ENCODE results near the gene EEF2.
"Not testable (repeated sequence)": the region's sequence is repeated elsewhere in the genome, so short reads cannot be mapped to it uniquely, and the experiment has no call there.

EEF2 gene

DNA sequence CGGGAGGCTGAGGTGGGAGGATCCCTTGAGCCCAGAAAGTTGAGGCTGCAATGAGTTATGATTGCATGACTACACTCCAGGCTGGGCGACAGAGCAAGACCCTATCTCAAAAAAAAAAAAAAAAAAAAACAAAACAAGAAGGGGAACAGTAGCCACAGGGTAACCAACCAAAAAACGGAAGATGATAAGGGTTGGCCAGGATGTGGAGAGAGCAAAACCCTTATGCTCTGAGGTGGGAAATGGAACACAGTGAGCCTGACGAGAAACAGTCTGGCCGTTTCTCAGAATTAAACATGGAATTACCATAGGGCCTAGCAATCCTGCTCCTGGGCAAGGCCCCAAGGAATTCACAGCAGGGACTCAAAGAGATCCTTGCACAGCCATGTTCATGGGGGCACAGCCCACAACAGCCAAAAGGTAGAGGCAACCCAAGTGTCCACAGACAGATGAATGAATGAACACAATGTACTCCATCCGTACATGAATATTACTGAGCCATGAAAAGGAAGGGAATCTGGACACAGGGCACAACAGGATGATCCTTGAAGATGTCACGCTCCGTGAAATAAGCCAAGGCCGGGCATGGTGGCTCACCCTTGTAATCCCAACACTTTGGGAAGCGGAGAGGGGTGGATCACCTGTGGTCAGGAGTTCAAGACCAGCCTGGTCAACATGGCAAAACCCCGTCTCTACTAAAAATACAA is 41.1 kb downstream of the EEF2 start:
- no peak for DNase-seq

DNA sequence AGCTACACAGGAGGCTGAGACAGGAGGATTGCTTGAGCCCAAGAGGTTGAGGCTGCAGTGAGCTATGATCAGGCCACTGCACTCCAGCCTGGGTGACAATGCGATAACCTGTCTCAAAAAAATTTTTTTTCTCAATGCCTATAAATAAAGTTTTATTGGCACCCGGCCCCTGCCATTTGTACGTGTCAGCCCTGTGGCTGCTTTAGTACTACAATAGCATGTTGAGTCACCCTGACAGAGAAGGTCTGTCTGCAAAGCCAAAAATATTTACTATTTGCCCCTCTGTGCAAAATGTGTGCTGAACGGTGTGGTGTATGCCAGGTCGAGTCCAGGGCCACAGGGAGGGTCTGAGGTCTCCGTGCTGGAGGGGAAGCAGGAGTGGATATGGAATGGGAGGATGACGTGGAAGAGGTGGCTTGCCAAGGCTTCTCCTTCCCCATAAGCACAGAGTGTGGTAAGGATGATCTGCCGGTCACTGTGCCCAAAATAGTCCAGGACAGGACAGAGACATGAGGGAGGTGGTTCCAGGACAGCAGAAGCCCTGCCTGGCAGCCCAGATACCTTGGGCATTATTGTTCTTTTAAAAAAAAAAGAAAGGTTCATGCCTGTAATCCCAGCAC is 42.4 kb downstream of the EEF2 start:
- no peak for DNase-seq

DNA sequence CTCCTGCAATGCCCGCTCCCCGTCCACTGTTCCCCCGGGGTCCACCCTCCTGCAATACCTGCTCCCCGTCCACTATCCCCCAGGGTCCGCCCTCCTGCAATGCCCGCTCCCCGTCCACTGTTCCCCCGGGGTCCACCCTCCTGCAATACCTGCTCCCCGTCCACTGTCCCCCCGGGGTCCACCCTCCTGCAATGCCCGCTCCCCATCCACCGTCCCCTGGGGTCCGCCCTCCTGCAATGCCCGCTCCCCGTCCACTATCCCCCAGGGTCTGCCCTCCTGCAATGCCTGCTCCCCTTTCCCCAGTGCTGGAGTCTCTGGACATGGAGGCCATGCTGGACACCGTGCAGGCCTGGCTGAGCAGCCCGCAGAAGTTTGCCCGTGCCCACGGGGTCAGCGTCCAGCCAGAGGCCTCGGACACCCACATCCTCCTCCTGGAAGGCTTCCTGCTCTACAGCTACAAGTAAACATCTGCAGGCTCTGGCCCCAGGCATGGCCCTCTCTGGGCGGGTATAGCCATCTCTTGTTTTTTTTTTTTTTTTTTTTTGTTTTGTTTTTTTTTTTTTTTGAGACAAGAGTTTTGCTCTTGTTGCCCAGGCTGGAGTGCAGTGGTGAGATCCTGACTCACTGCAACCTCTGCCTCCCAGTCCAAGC is 46.8 kb downstream of the EEF2 start:
- DNase-seq = not testable (repeated sequence)

DNA sequence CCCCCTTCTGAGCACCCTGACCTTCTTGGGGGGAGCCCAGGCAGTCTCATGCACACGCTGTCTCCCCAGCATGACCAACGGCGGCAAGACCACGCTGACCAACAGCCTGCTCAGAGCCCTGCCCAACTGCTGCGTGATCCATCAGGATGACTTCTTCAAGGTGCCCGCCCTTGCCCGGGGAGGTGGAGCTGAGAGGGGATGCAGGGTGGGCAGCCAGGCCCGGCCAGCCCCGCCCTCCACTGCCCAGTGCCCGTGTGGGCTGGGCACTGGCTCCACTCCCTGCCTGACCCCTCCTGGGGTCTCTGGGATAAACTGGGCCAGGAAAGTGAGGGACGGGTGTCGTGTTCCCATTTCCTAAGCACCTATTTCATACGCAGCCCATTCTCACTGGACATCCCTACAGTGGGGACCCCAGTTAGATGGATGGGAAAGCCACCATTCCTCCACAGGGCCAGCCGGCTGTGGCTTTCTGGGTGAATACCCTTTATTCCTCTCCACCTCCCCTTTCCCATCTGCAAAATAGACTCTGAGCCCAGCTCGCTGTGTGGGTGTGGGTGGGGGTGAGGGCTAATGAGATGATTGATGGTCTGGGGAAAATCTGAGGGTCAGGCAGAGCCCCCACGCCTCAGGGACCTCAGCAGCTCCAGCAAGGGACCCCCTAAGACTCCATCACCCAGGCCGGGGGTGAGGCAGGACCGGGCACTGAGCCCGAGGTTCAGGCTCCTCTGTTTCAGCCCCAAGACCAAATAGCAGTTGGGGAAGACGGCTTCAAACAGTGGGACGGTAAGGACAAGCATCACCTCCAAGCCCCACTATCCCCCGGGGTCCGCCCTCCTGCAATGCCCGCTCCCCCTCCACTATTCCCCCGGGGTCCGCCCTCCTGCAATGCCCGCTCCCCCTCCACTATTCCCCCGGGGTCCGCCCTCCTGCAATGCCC is 48.5 kb downstream of the EEF2 start:
- no peak for DNase-seq

DNA sequence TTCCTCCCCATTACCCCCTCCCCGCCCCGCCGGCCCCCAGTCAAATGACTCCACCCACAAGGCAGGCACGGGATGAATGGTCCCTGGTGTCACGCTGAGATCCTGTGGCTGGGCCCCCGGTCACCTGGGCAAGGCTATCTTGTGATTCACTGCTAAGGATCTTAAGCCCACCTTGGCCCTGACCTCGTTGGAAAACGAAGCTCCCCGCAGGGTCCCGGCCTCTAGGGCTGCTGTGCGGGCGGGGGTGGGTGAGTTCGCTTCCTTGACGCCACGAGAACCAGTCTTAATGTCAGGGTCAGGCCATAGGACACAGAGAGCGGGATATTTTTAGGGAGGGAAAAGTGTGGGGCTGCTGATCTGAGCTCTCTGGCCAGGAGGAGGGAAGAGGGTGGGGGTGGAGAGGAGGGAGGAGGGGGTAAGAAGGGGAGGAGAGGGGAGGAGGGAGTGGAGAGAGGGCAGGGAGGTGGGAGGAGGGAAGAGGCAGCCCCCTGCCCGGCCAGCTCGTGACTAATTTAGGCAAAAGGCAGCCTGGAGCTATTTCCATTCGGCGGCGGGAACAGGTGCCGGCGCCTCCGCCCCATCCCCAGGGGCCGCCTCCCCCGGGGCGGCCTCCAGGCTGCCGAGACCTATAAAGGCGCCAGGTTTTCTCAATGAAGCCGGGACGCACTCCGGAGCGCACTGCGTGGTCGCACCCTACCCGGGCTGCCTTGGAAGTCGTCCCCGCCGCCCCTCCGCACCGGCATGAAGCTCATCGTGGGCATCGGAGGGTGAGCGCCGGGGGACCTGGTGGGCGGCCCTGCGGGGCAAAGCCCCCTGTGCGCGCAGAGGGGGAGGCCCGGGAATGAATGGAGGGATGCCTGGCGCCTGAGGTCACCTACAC is 52.1 kb downstream of the EEF2 start, which contains the start of gene NMRK2:
Gene NMRK2 (plus strand): TSS at position 139 of the 880 bp plus-strand sequence. CDS start 603 bp downstream, at position 742.
- no peak for DNase-seq

DNA sequence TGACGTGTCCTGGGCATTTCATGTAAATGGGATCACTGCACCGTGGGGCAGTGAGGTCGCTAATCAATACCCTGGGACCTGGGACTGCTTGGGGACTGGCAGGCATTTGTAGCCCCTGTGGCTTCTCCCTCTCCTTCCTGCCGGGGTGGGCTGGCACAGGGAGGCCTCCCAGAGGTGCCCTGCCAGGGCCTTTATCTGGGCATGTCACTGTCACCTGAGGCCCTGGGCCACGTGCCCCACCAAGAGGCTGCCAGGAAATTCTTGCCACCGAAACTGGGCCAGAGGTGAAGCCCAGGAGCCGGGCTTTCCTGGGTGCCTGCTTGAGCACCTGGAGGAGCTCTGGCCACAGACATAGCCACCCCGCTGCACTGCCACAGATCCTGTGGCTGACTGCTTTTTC is 54.2 kb downstream of the EEF2 start:
- no peak for DNase-seq
